H9 (cell line): ENCODE data around the gene TMEM242. TPM values are rescaled to one million over a fixed set of nuclear protein-coding genes. Genes with fewer than 3 reads are reported as not detected.

ENCODE experiments used
- DNase-seq: peaks from one replicate; pipeline ENCODE4 v3.0.0-alpha.2; 2017
- H2AFZ ChIP-seq: one replicate; pipeline ENCODE4 v1.6.1; 2013; ENCODE audit warnings: mild to moderate bottlenecking, low read length, control low read depth, moderate library complexity
- H2AK5ac ChIP-seq: 2 replicates; pipeline ENCODE4 v1.6.1; 2013; ENCODE audit warnings: low read length, control low read depth, mixed read lengths; ENCODE audit not compliant: insufficient read length
- H2BK120ac ChIP-seq: one replicate; pipeline ENCODE4 v1.6.1; 2013; ENCODE audit warnings: low read depth, mild to moderate bottlenecking, low read length, control low read depth, inconsistent platforms; ENCODE audit not compliant: poor library complexity, severe bottlenecking
- H2BK12ac ChIP-seq: 2 replicates; pipeline ENCODE4 v1.6.1; 2013; ENCODE audit warnings: low read length, control low read depth, mixed read lengths, low read depth; ENCODE audit not compliant: insufficient read length
- H2BK15ac ChIP-seq: 2 replicates; pipeline ENCODE4 v1.6.1; 2013; ENCODE audit warnings: low read depth, low read length, control low read depth
- H2BK20ac ChIP-seq: one replicate; pipeline ENCODE4 v1.6.1; 2013; ENCODE audit warnings: low read depth, mild to moderate bottlenecking, low read length, control low read depth, inconsistent platforms; ENCODE audit not compliant: poor library complexity, severe bottlenecking
- H2BK5ac ChIP-seq: 2 replicates; pipeline ENCODE4 v1.6.1; 2013; ENCODE audit warnings: low read length, control low read depth, mixed read lengths; ENCODE audit not compliant: insufficient read length
- H3K14ac ChIP-seq: 2 replicates; pipeline ENCODE4 v1.6.1; 2013; ENCODE audit warnings: low read length, control low read depth; ENCODE audit not compliant: insufficient read depth
- H3K18ac ChIP-seq: 2 replicates; pipeline ENCODE4 v1.6.1; 2013; ENCODE audit warnings: low read depth, mild to moderate bottlenecking, mixed read lengths, low read length, control low read depth; ENCODE audit not compliant: insufficient read length
- H3K23ac ChIP-seq: 2 replicates; pipeline ENCODE4 v1.6.1; 2013; ENCODE audit warnings: low read length, control low read depth, mixed read lengths, low read depth; ENCODE audit not compliant: insufficient read length
- H3K23me2 ChIP-seq: 2 replicates; pipeline ENCODE4 v1.6.1; 2013; ENCODE audit warnings: low read depth, mild to moderate bottlenecking, mixed read lengths, low read length, control low read depth; ENCODE audit not compliant: insufficient read length, poor library complexity, severe bottlenecking
- H3K27ac ChIP-seq: 2 replicates; pipeline ENCODE4 v1.5.1; 2013; ENCODE audit warnings: low read length, control low read depth, mixed read lengths, low read depth; ENCODE audit not compliant: insufficient read length
- H3K27me3 ChIP-seq: 2 replicates; pipeline ENCODE4 v1.6.1; 2013; ENCODE audit warnings: low read length, control low read depth, inconsistent platforms; ENCODE audit not compliant: insufficient read depth
- H3K4ac ChIP-seq: 2 replicates; pipeline ENCODE4 v1.6.1; 2013; ENCODE audit warnings: low read depth, mild to moderate bottlenecking, control low read depth, inconsistent platforms, low read length, moderate library complexity
- H3K4me1 ChIP-seq: 2 replicates; pipeline ENCODE4 v1.6.1; 2013; ENCODE audit warnings: low read length, control low read depth, inconsistent platforms; ENCODE audit not compliant: insufficient read depth
- H3K4me2 ChIP-seq: 2 replicates; pipeline ENCODE4 v1.6.1; 2013; ENCODE audit warnings: low read length, control low read depth, mixed read lengths; ENCODE audit not compliant: insufficient read length, insufficient read depth
- H3K56ac ChIP-seq: 2 replicates; pipeline ENCODE4 v1.6.1; 2013; ENCODE audit warnings: low read depth, mild to moderate bottlenecking, mixed read lengths, low read length, control low read depth; ENCODE audit not compliant: insufficient read length
- H3K79me1 ChIP-seq: 2 replicates; pipeline ENCODE4 v1.6.1; 2013; ENCODE audit warnings: low read depth, mild to moderate bottlenecking, moderate library complexity, low read length, control low read depth, inconsistent platforms; ENCODE audit not compliant: insufficient read depth, poor library complexity, severe bottlenecking
- H3K79me2 ChIP-seq: 2 replicates; pipeline ENCODE4 v1.6.1; 2013; ENCODE audit warnings: low read length, control low read depth, inconsistent platforms; ENCODE audit not compliant: insufficient read depth
- H3K9ac ChIP-seq: 2 replicates; pipeline ENCODE4 v1.6.1; 2013; ENCODE audit warnings: low read length, control low read depth, mixed read lengths; ENCODE audit not compliant: insufficient read length; ENCODE audit errors: extremely low read depth
- H3K9me3 ChIP-seq: one replicate; pipeline ENCODE4 v1.6.1; 2013; ENCODE audit warnings: low read depth, low read length, inconsistent platforms; ENCODE audit not compliant: control insufficient read depth
- H3T11ph ChIP-seq: one replicate; pipeline ENCODE4 v1.6.1; 2013; ENCODE audit warnings: mild to moderate bottlenecking, low read length, control low read depth, inconsistent platforms
- H4K20me1 ChIP-seq: one replicate; pipeline ENCODE4 v1.6.1; 2013; ENCODE audit not compliant: control insufficient read depth, insufficient read length, insufficient read depth
- H4K5ac ChIP-seq: 2 replicates; pipeline ENCODE4 v1.6.1; 2013; ENCODE audit warnings: low read depth, mild to moderate bottlenecking, mixed read lengths, low read length, control low read depth; ENCODE audit not compliant: insufficient read length
- H4K8ac ChIP-seq: replicated peaks from 2 replicates; pipeline ENCODE4 v1.6.1; 2013; ENCODE audit warnings: low read length, control low read depth, mixed read lengths, low read depth; ENCODE audit not compliant: insufficient read length
- H4K91ac ChIP-seq: 2 replicates; pipeline ENCODE4 v1.6.1; 2013; ENCODE audit warnings: low read depth, mild to moderate bottlenecking, moderate library complexity, mixed read lengths, low read length, control low read depth; ENCODE audit not compliant: insufficient read length
- H3K27ac Mint-ChIP-seq, 3 experiments: 2 replicates in 2 of 3; 3 replicates in 1 of 3; pipeline ENCODE4 v1.8.0; 2020 to 2021; ENCODE audit warnings: mixed read lengths in 3 of 3, mild to moderate bottlenecking in 1 of 3, moderate library complexity in 1 of 3
- H3K27me3 Mint-ChIP-seq: 2 replicates; pipeline ENCODE4 v1.8.0; 2021; ENCODE audit warnings: low read depth, mild to moderate bottlenecking, moderate library complexity, mixed read lengths
- H3K36me3 Mint-ChIP-seq, 3 experiments: 2 replicates in 2 of 3; 3 replicates in 1 of 3; pipeline ENCODE4 v1.8.0; 2020 to 2021; ENCODE audit warnings: low read depth in 3 of 3, mixed read lengths in 3 of 3; ENCODE audit not compliant: insufficient read depth in 1 of 3
- H3K4me1 Mint-ChIP-seq, 2 experiments: 2 replicates each; pipeline ENCODE4 v1.8.0; 2020; ENCODE audit warnings: mixed read lengths in 2 of 2
- H3K4me3 Mint-ChIP-seq, 2 experiments: 2 replicates in 1 of 2; 3 replicates in 1 of 2; pipeline ENCODE4 v1.8.0; 2020 to 2021; ENCODE audit warnings: mild to moderate bottlenecking in 2 of 2, mixed read lengths in 2 of 2, moderate library complexity in 1 of 2
- H3K9me3 Mint-ChIP-seq, 2 experiments: 2 replicates in 1 of 2; 3 replicates in 1 of 2; pipeline ENCODE4 v1.8.0; 2020; ENCODE audit warnings: mild to moderate bottlenecking in 2 of 2, mixed read lengths in 2 of 2, moderate library complexity in 1 of 2
- CTCF ChIP-seq: fragments of 200-600 bp; sonication (generic); conservative IDR thresholded peaks from 3 replicates; pipeline ENCODE4 v1.8.0; 2021; ENCODE audit warnings: antibody characterized with exemption, mild to moderate bottlenecking
- WGBS: extraction: QIAGEN DNeasy Blood & Tissue Kit; methylation state at CpG from one replicate; pipeline ENCODE4 v1.1.7; 2013; ENCODE audit warnings: missing lambda C conversion rate, low lambda C conversion rate, mixed read lengths; ENCODE audit not compliant: insufficient read length; ENCODE audit errors: extremely low coverage; 5-methylcytosine and 5-hydroxymethylcytosine counted together
- total RNA-seq: library from RNA; stranded (reverse); gene quantifications from 2 replicates; pipeline ENCODE4 v1.2.1, GENCODE V29; 2021

Gene TMEM242
- total RNA-seq, 1 experiment from 2014 or later = 10.5 TPM

- no peak overlapping the region for H2BK12ac ChIP-seq
- H3K36me3 Mint-ChIP-seq = no peaks in the 10 kb centered on the region
- no peaks in the 10 kb centered on the region for H3K9me3 ChIP-seq
- no CpG with 5 or more reads among the region's 1 CpG for WGBS
- H3T11ph ChIP-seq = no peak overlapping the region
- H3K4me3 Mint-ChIP-seq = no peak overlapping the region
- H2BK120ac ChIP-seq = no peak overlapping the region
- H2AFZ ChIP-seq = no peak overlapping the region
- H3K4me2 ChIP-seq = no peak overlapping the region
- H3K9ac ChIP-seq = no peak overlapping the region
- no peak for TF ChIP-seq CTCF
- no peaks in the 10 kb centered on the region for H3K23me2 ChIP-seq
- H3K4ac ChIP-seq = no peak overlapping the region
- H2BK5ac ChIP-seq = no peak overlapping the region
- no peak overlapping the region for H4K5ac ChIP-seq
- no peak overlapping the region for H3K23ac ChIP-seq
- no peak overlapping the region for H3K27ac Mint-ChIP-seq
- H4K20me1 ChIP-seq = no peaks in the 10 kb centered on the region
- H4K8ac ChIP-seq = no peak overlapping the region
- H3K56ac ChIP-seq = no peak overlapping the region
- no peaks in the 10 kb centered on the region; the same call in 1 of the 2 replicates for H3K4me1 ChIP-seq
- H3K4me1 Mint-ChIP-seq = peaks cover 0 to 4% of the 10 kb centered on the region in 2 experiments
- no peak overlapping the region for H2AK5ac ChIP-seq
- H3K14ac ChIP-seq = no peak overlapping the region
- DNase-seq = no peak
- H4K91ac ChIP-seq = no peak overlapping the region
- H3K27me3 Mint-ChIP-seq = no peaks in the 10 kb centered on the region
- H3K79me1 ChIP-seq = no peaks in the 10 kb centered on the region
- no peaks in the 10 kb centered on the region for H3K79me2 ChIP-seq
- H2BK20ac ChIP-seq = no peak overlapping the region
- H3K27ac ChIP-seq = no peak overlapping the region
- no peak overlapping the region for H3K18ac ChIP-seq
- no peak overlapping the region for H2BK15ac ChIP-seq
- no peaks in the 10 kb centered on the region for H3K27me3 ChIP-seq
- no peaks in the 10 kb centered on the region for H3K9me3 Mint-ChIP-seq
Measured at GRCh38 chr6:157364705-157365104, 41.4 kb upstream of the TMEM242 start.
